MM.1S (cell line): Measurements from ENCODE around the gene USF1.

Source experiments
- EZH2 ChIP-seq: fragments of 300-600 bp; sonication (generic); optimal IDR thresholded peaks from 2 replicates; pipeline ENCODE3; 2017; ENCODE audit warnings: low read depth, mild to moderate bottlenecking, antibody characterized with exemption, low read length, mixed read lengths
- TF ChIP-seq, protein P1 (sequence below): fragments of 300-600 bp; sonication (generic); IDR thresholded peaks from 2 replicates; pipeline ENCODE4 v1.5.1; 2016; ENCODE audit warnings: antibody characterized with exemption, low read length, mixed read lengths

DNA sequence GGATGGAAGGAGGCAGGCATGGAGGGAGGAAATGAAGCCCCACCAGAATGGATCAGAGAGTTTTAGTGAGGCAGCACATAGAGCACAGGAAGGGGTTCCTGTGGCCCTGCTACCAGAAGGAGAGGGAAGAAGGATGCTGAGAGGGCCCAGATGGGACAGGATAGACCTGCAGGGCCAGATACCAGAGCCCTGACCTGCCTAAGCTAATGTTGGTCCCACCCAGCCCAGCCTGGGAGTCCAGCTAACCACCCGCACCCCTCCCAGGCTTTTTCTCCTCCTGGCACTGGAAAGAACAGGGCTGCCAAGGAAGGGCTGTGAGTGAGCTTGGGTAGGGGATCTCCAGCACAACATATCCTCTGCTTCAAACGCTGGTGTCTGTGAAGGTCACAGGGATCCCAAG is 36.7 kb upstream of the USF1 start:
- TF ChIP-seq, protein P1, sequence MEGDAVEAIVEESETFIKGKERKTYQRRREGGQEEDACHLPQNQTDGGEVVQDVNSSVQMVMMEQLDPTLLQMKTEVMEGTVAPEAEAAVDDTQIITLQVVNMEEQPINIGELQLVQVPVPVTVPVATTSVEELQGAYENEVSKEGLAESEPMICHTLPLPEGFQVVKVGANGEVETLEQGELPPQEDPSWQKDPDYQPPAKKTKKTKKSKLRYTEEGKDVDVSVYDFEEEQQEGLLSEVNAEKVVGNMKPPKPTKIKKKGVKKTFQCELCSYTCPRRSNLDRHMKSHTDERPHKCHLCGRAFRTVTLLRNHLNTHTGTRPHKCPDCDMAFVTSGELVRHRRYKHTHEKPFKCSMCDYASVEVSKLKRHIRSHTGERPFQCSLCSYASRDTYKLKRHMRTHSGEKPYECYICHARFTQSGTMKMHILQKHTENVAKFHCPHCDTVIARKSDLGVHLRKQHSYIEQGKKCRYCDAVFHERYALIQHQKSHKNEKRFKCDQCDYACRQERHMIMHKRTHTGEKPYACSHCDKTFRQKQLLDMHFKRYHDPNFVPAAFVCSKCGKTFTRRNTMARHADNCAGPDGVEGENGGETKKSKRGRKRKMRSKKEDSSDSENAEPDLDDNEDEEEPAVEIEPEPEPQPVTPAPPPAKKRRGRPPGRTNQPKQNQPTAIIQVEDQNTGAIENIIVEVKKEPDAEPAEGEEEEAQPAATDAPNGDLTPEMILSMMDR: no peak
- TF ChIP-seq EZH2: no peak
